ENCODE data around the gene AKAP13. TPM values are rescaled to one million over a fixed set of nuclear protein-coding genes. Genes with fewer than 3 reads are reported as not detected.

AKAP13 gene
- total RNA-seq, 2 experiments from 2014 or later: 282 to 304 TPM

- CTCF ChIA-PET: no interaction called here
- H3K4me1 ChIP-seq (ENCODE audit: insufficient read depth, low read length): peaks cover 22% of the 10 kb centered on the region
- no peak overlapping the region for H3K4me3 ChIP-seq (ENCODE audit: low read length)
- H3K27ac ChIP-seq (ENCODE audit: low read depth in 1 of 2, low read length in 2 of 2): no peak overlapping the region
- H3K27me3 ChIP-seq (ENCODE audit: control insufficient read depth in 1 of 2, insufficient read depth in 2 of 2, low read length in 2 of 2): no peaks in the 10 kb centered on the region
- Mint-ChIP-seq H3K27ac (no peak overlapping the region), H3K27me3 (no peaks in the 10 kb centered on the region), H3K4me3 (no peak overlapping the region), H3K4me1 (ENCODE audit: low read depth) (peaks cover 78% of the 10 kb centered on the region), H3K36me3 (ENCODE audit: low read depth) (peaks cover 10% of the 10 kb centered on the region), H3K9me3 (no peaks in the 10 kb centered on the region)
- TF ChIP-seq CTCF (IDR thresholded peaks at IDR 0.05): no peak
- intact Hi-C loops (cut with DNase I, micrococcal nuclease): no loop called here
- ATAC-seq (ENCODE audit: poor library complexity) (no peak), DNase-seq (no peak)
- peaks cover 0 to 5% of the 10 kb centered on the region in 2 experiments for H3K9me3 ChIP-seq (ENCODE audit: control insufficient read depth in 1 of 2, insufficient read depth in 1 of 2, low read length in 2 of 2)
- POLR2A ChIA-PET: no interaction called here
- H3K36me3 ChIP-seq (ENCODE audit: insufficient read depth, low read length): no peaks in the 10 kb centered on the region
Observed at GRCh38 chr15:85457392-85457968, 77.1 kb downstream of the AKAP13 start.

- H3K4me3 ChIP-seq (ENCODE audit: low read length): no peak overlapping the region
- H3K9me3 ChIP-seq (ENCODE audit: control insufficient read depth in 1 of 2, insufficient read depth in 1 of 2, low read length in 2 of 2): no peaks in the 10 kb centered on the region
- intact Hi-C loops (cut with DNase I, micrococcal nuclease): no loop called here
- H3K36me3 Mint-ChIP-seq (ENCODE audit: low read depth): peaks cover 16% of the 10 kb centered on the region
- H3K4me3 Mint-ChIP-seq: no peak overlapping the region
- ATAC-seq (ENCODE audit: poor library complexity) (no peak), DNase-seq (no peak)
- no peak for TF ChIP-seq CTCF (IDR thresholded peaks at IDR 0.05)
- POLR2A ChIA-PET: no interaction called here
- H3K27me3 Mint-ChIP-seq: no peaks in the 10 kb centered on the region
- H3K4me1 ChIP-seq (ENCODE audit: insufficient read depth, low read length): peaks cover 12% of the 10 kb centered on the region
- H3K27ac ChIP-seq (ENCODE audit: low read depth in 1 of 2, low read length in 2 of 2): no peak overlapping the region
- no peak overlapping the region for H3K27ac Mint-ChIP-seq
- CTCF ChIA-PET: interaction anchor here (0.5 kb wide), 1 partner anchor 9 kb away, joined by 3 read pairs; no protein-coding TSS in a partner anchor
- H3K27me3 ChIP-seq (ENCODE audit: control insufficient read depth in 1 of 2, insufficient read depth in 2 of 2, low read length in 2 of 2): no peaks in the 10 kb centered on the region
- no peaks in the 10 kb centered on the region for H3K9me3 Mint-ChIP-seq
- H3K4me1 Mint-ChIP-seq (ENCODE audit: low read depth): peaks cover 75% of the 10 kb centered on the region
- no peaks in the 10 kb centered on the region for H3K36me3 ChIP-seq (ENCODE audit: insufficient read depth, low read length)
Observed at GRCh38 chr15:85458764-85459163, 78.4 kb downstream of the AKAP13 start.

GRCh38 chr15:85462029-85462428 lies 81.6 kb downstream of the AKAP13 start:
- Mint-ChIP-seq H3K36me3 (ENCODE audit: low read depth) (peaks cover 16% of the 10 kb centered on the region), H3K27me3 (no peaks in the 10 kb centered on the region), H3K27ac (no peak overlapping the region), H3K9me3 (no peaks in the 10 kb centered on the region), H3K4me3 (no peak overlapping the region), H3K4me1 (ENCODE audit: low read depth) (peaks cover 65% of the 10 kb centered on the region)
- Histone ChIP-seq H3K9me3 (ENCODE audit: control insufficient read depth in 1 of 2, insufficient read depth in 1 of 2, low read length in 2 of 2) (no peaks in the 10 kb centered on the region), H3K27me3 (ENCODE audit: control insufficient read depth in 1 of 2, insufficient read depth in 2 of 2, low read length in 2 of 2) (no peaks in the 10 kb centered on the region), H3K4me1 (ENCODE audit: insufficient read depth, low read length) (peaks cover 7% of the 10 kb centered on the region), H3K36me3 (ENCODE audit: insufficient read depth, low read length) (no peaks in the 10 kb centered on the region), H3K27ac (ENCODE audit: low read depth in 1 of 2, low read length in 2 of 2) (no peak overlapping the region), H3K4me3 (ENCODE audit: low read length) (no peak overlapping the region)
- ChIA-PET POLR2A (no interaction called here), CTCF (no interaction called here)
- ATAC-seq (ENCODE audit: poor library complexity): no peak
- intact Hi-C loops (cut with DNase I, micrococcal nuclease): no loop called here
- DNase-seq: no peak
- no peak for TF ChIP-seq CTCF (IDR thresholded peaks at IDR 0.05)
